Measurements from ENCODE around the gene ZNF775.

DNA sequence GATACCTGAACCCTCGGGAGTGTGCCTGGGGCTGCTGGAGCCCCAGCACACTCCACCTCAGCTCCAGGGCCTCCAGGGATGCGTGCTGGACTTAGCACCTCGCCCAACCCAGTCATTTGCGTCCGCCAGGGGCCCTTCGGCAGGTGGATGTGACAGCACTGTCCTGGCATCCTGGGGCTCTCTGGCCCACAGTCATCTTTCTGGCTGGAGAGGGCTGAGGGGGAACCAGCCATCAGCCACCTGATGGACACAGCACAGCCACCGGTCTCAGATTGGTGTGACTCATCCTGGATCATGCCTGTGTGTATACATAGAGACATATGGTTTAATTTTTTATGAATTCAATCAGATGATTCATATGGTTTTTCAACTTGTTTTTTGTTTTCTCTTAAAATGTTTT, 11.1 kb downstream of the ZNF775 start:
- TF ChIP-seq YY1 (IDR thresholded peaks at IDR 0.05; ENCODE audit: insufficient read depth, insufficient read length) (no peak), ZNF274 (IDR thresholded peaks at IDR 0.05; ENCODE audit: low read depth, low read length) (no peak)

Measured in NT2/D1 (cell line).